DOHH2 (cell line): ENCODE data around the gene SLC38A4.

Experiments used
- EZH2phosphoT487 ChIP-seq: fragments of 200-600 bp; sonication (generic); IDR thresholded peaks from 2 replicates; pipeline ENCODE4 v1.6.1; 2017; ENCODE audit warnings: borderline replicate concordance, mild to moderate bottlenecking, antibody characterized with exemption, low read length, moderate library complexity, mixed read lengths
- TF ChIP-seq, protein P1 (sequence below): fragments of 200-600 bp; sonication (generic); IDR thresholded peaks from one replicate; pipeline ENCODE4 v1.5.1; 2014; ENCODE audit warnings: antibody characterized with exemption, mild to moderate bottlenecking, low read depth, low read length; ENCODE audit not compliant: poor library complexity, severe bottlenecking

DNA sequence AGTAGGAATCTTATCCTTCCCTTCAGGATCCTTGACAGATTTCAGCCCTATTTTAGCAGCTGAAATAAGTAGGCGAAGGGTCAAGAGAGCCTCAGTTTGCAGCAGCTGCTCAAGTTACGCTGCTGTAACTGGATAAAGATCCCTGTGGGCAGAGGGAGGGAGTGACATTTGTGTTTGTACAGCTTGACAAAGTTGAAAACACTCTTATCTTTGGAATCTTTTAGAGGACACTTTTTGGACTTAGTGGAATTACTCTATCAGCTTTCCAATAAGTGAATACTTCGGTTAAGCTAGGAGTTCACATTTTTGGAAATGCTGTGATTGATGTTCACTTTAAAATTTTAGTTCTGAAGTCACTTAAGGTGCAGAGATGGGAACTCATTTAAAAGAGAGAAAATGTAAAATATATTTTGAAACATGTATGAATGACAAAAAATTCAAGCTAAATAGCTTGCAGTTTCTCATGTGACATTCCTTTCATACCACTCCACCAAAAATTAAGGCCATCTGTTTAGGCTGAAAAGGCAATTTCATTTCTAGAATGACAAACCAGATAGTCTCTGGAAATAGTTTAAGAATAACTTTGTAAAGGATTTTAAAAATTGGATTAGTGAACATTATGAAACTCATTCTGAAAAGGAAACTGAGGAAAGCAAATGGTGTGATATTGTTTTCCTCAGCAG, 55.2 kb downstream of the SLC38A4 start:
- TF ChIP-seq, protein P1, sequence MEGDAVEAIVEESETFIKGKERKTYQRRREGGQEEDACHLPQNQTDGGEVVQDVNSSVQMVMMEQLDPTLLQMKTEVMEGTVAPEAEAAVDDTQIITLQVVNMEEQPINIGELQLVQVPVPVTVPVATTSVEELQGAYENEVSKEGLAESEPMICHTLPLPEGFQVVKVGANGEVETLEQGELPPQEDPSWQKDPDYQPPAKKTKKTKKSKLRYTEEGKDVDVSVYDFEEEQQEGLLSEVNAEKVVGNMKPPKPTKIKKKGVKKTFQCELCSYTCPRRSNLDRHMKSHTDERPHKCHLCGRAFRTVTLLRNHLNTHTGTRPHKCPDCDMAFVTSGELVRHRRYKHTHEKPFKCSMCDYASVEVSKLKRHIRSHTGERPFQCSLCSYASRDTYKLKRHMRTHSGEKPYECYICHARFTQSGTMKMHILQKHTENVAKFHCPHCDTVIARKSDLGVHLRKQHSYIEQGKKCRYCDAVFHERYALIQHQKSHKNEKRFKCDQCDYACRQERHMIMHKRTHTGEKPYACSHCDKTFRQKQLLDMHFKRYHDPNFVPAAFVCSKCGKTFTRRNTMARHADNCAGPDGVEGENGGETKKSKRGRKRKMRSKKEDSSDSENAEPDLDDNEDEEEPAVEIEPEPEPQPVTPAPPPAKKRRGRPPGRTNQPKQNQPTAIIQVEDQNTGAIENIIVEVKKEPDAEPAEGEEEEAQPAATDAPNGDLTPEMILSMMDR: no peak
- TF ChIP-seq EZH2phosphoT487: no peak
